Caco-2 (cell line): ENCODE data around the gene CDK19. TPM values are rescaled to one million over a fixed set of nuclear protein-coding genes. Genes with fewer than 3 reads are reported as not detected.

Source experiments
- BruUV-seq: library from RNA; stranded (reverse); fragments of 400-500 nt; replicated peaks from 2 replicates; lab custom pipeline; 2021; lab: Mats Ljungman, UMichigan
- CTCF ChIA-PET: fragments of 300-600 bp; sonication (Branson Sonifier 250); formaldehyde crosslinking; loops from one replicate; lab custom pipeline; 2022; ENCODE audit warnings: antibody characterized with exemption; lab: Charles Lee
- POLR2A ChIA-PET: fragments of 300-600 bp; sonication (Branson Sonifier 250); formaldehyde crosslinking; loops from one replicate; lab custom pipeline; 2022; ENCODE audit warnings: antibody characterized with exemption; lab: Charles Lee
- DNase-seq, 2 experiments: peaks; one replicate each; pipeline versions ENCODE4 v3.0.0 to v3.0.0-alpha.2; 2020 to 2022
- H3K27me3 ChIP-seq: replicated peaks from 2 replicates; pipeline ENCODE4 v1.6.0; 2011; ENCODE audit warnings: low read length; ENCODE audit not compliant: control insufficient read depth, insufficient read depth
- H3K36me3 ChIP-seq: 2 replicates; pipeline ENCODE4 v1.5.1; 2011; ENCODE audit warnings: low read length; ENCODE audit not compliant: control insufficient read depth, insufficient read depth
- H3K4me1 ChIP-seq: fragments of 250-450 bp; sonication (Bioruptor Pico); 2 replicates; pipeline ENCODE4 v1.5.1; 2020; ENCODE audit warnings: mild to moderate bottlenecking
- H3K4me3 ChIP-seq: 2 replicates; pipeline ENCODE4 v1.5.1; 2011; ENCODE audit warnings: low read depth, mild to moderate bottlenecking, control low read depth, low read length
- H3K9me3 ChIP-seq: fragments of 250-450 bp; sonication (Bioruptor Pico); 2 replicates; pipeline ENCODE4 v1.5.1; 2020; ENCODE audit warnings: mild to moderate bottlenecking, moderate library complexity
- H3K27ac Mint-ChIP-seq: one replicate; pipeline ENCODE4 v1.8.0; 2022; ENCODE audit warnings: mixed read lengths; ENCODE audit not compliant: unreplicated experiment
- H3K27me3 Mint-ChIP-seq: one replicate; pipeline ENCODE4 v1.8.0; 2022; ENCODE audit warnings: mixed read lengths; ENCODE audit not compliant: insufficient read depth, unreplicated experiment
- H3K36me3 Mint-ChIP-seq: one replicate; pipeline ENCODE4 v1.8.0; 2022; ENCODE audit warnings: mild to moderate bottlenecking, mixed read lengths; ENCODE audit not compliant: insufficient read depth, unreplicated experiment
- H3K4me1 Mint-ChIP-seq: one replicate; pipeline ENCODE4 v1.8.0; 2022; ENCODE audit warnings: low read depth, mixed read lengths; ENCODE audit not compliant: unreplicated experiment
- H3K4me3 Mint-ChIP-seq: one replicate; pipeline ENCODE4 v1.8.0; 2022; ENCODE audit warnings: mild to moderate bottlenecking, moderate library complexity, mixed read lengths; ENCODE audit not compliant: unreplicated experiment
- H3K9me3 Mint-ChIP-seq: one replicate; pipeline ENCODE4 v1.8.0; 2022; ENCODE audit warnings: mixed read lengths; ENCODE audit not compliant: unreplicated experiment
- CTCF ChIP-seq, 2 experiments: fragments of 200-600 bp in 1 of 2; IDR thresholded peaks; 1 replicate in 1 of 2; 2 replicates in 1 of 2; pipeline versions ENCODE4 v1.5.1 to v1.8.0; 2011 to 2022; ENCODE audit warnings: antibody characterized with exemption in 1 of 2, control low read depth in 1 of 2, inconsistent platforms in 1 of 2, low read depth in 1 of 2, low read length in 1 of 2, mild to moderate bottlenecking in 1 of 2, moderate library complexity in 1 of 2; ENCODE audit not compliant: insufficient read depth in 1 of 2, severe bottlenecking in 1 of 2, unreplicated experiment in 1 of 2
- intact Hi-C: fragments of 100-400 bp; cut with micrococcal nuclease; formaldehyde crosslinking; loops from one replicate; pipeline ENCODE4 v1.10.0; 2022; ENCODE audit not compliant: unreplicated experiment
- total RNA-seq: library from RNA; stranded (reverse); gene quantifications from 2 replicates; pipeline ENCODE4 v1.2.3, GENCODE V29; 2022

CDK19 gene
- total RNA-seq, 1 experiment from 2014 or later: 24.6 TPM

- Histone ChIP-seq H3K36me3 (no peaks in the 10 kb centered on the region), H3K9me3 (no peaks in the 10 kb centered on the region), H3K4me3 (no peak overlapping the region), H3K27me3 (no peaks in the 10 kb centered on the region), H3K4me1 (0 out of 2 replicates have a peak, but pooled peaks cover 7% of the 10 kb centered on the region)
- Mint-ChIP-seq H3K27me3 (no peaks in the 10 kb centered on the region), H3K36me3 (no peaks in the 10 kb centered on the region), H3K4me3 (no peak overlapping the region), H3K27ac (no peak overlapping the region), H3K4me1 (peaks cover 19% of the 10 kb centered on the region), H3K9me3 (no peaks in the 10 kb centered on the region)
- no peak for DNase-seq
- ChIA-PET CTCF (no interaction called here), POLR2A (no interaction called here)
- BruUV-seq: no TSS peak
- TF ChIP-seq CTCF (IDR thresholded peaks at IDR 0.05; ENCODE audit: insufficient read depth in 1 of 2, low read depth in 1 of 2, low read length in 1 of 2, severe bottlenecking in 1 of 2, unreplicated experiment in 1 of 2): no peak
- intact Hi-C loops: no loop called here
Observed at GRCh38 chr6:110674096-110674495, 141.2 kb downstream of the CDK19 start.

GRCh38 chr6:110672122-110672521 lies 143.1 kb downstream of the CDK19 start:
- POLR2A ChIA-PET: no interaction called here
- Mint-ChIP-seq H3K9me3 (no peaks in the 10 kb centered on the region), H3K4me1 (peaks cover 19% of the 10 kb centered on the region), H3K4me3 (no peak overlapping the region), H3K36me3 (no peaks in the 10 kb centered on the region), H3K27ac (no peak overlapping the region), H3K27me3 (no peaks in the 10 kb centered on the region)
- no peak for DNase-seq
- Histone ChIP-seq H3K4me1 (0 out of 2 replicates have a peak, but pooled peaks cover 7% of the 10 kb centered on the region), H3K4me3 (no peak overlapping the region), H3K9me3 (no peaks in the 10 kb centered on the region), H3K27me3 (no peaks in the 10 kb centered on the region), H3K36me3 (no peaks in the 10 kb centered on the region)
- intact Hi-C loops: no loop called here
- no TSS peak for BruUV-seq
- CTCF ChIA-PET: interaction anchor here (1.3 kb wide), 1 partner anchor 10 kb away, joined by 5 read pairs; no protein-coding TSS in a partner anchor
- no peak for TF ChIP-seq CTCF (IDR thresholded peaks at IDR 0.05; ENCODE audit: insufficient read depth in 1 of 2, low read depth in 1 of 2, low read length in 1 of 2, severe bottlenecking in 1 of 2, unreplicated experiment in 1 of 2)

- H3K36me3 Mint-ChIP-seq: peaks cover 2% of the 10 kb centered on the region
- no peak for DNase-seq
- H3K27me3 Mint-ChIP-seq: no peaks in the 10 kb centered on the region
- CTCF ChIA-PET: interaction anchor here (1.3 kb wide), 1 partner anchor 11 kb away, joined by 5 read pairs; no protein-coding TSS in a partner anchor
- H3K4me1 Mint-ChIP-seq: peaks cover 19% of the 10 kb centered on the region
- no peak overlapping the region for H3K4me3 ChIP-seq
- no TSS peak for BruUV-seq
- no peaks in the 10 kb centered on the region for H3K9me3 ChIP-seq
- TF ChIP-seq CTCF (IDR thresholded peaks at IDR 0.05; ENCODE audit: insufficient read depth in 1 of 2, low read depth in 1 of 2, low read length in 1 of 2, severe bottlenecking in 1 of 2, unreplicated experiment in 1 of 2): no peak
- H3K4me1 ChIP-seq: 0 out of 2 replicates have a peak, but pooled peaks cover 7% of the 10 kb centered on the region
- no peaks in the 10 kb centered on the region for H3K27me3 ChIP-seq
- POLR2A ChIA-PET: interaction anchor here (0.9 kb wide), 1 partner anchor 203 kb away, joined by 3 read pairs; no protein-coding TSS in a partner anchor
- H3K4me3 Mint-ChIP-seq: no peak overlapping the region
- H3K27ac Mint-ChIP-seq: no peak overlapping the region
- H3K9me3 Mint-ChIP-seq: no peaks in the 10 kb centered on the region
- no peaks in the 10 kb centered on the region for H3K36me3 ChIP-seq
- intact Hi-C loops: no loop called here
Observed at GRCh38 chr6:110671447-110671846, 143.8 kb downstream of the CDK19 start.
